ENCODE data around the gene NAXD.

DNA sequence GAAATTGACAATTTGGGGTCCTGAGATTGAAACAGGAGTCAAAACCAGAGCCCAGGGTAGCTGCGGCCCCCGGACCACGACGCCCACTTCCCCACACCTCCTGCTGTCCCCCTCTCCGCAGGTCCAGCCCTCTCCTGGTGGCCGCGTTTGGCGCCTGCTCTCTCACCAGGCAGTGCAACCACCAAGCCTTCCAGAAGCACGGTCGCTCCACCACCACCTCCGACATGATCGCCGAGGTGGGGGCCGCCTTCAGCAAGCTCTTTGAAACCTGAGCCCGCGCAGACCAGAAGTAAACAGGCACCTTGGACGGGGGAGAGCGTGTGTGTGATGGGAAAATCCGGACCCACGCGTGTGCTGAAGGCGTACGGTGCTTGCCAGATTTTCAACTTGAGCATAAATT lies 22.9 kb downstream of the NAXD start:
- TF ChIP-seq POLR2AphosphoS5 (IDR thresholded peaks at IDR 0.05; ENCODE audit: borderline replicate concordance, low read depth, low read length) = no peak
- no peak for TF ChIP-seq EZH2 (IDR thresholded peaks at IDR 0.05)
- TF ChIP-seq FOXP2 (optimal IDR thresholded peaks at IDR 0.05; ENCODE audit: control extremely low read depth, extremely low read length, insufficient read depth) = no peak

All from SK-N-MC (cell line).